Skin of body (tissue), 2 donors: ENCODE measurements around the gene EPGN. TPM values are rescaled to one million over a fixed set of nuclear protein-coding genes. Genes with fewer than 3 reads are reported as not detected.

Experiments used
- DNase-seq: peaks from one replicate; lab custom pipeline; 2025; lab: John Stamatoyannopoulos, UW
- total RNA-seq: library from RNA; depleted of rRNA; stranded (reverse); fragments of >200 nt; gene quantifications from one replicate; pipeline ENCODE4 v1.2.3, GENCODE V29; 2014

EPGN gene
- total RNA-seq, 1 donor from 2014 or later, result 29.6 TPM

DNA sequence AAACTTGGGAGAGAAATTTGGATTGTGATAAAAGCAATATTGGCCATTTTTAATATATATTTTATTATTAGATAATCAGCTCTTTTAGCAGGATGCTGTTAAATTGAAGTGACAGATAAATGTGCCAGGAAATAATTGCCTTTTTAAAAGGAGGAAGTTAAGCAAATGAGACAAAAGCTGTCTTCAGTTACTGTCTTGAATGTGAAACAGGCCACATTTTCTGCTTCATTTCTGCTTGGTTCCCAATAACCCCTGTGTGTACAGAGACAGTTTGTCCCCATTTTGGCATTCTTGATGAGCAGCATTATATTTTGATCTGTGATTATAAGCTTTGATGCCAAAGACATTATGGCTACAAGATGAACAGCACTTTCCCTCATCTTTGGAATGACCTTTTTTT lies 953 bp downstream of the EPGN start:
- no peak for DNase-seq

GRCh38 chr4:74311696-74312313 lies 3.5 kb downstream of the EPGN start:
- peak; percentile 5 for DNase-seq

- DNase-seq, result no peak
Measured at GRCh38 chr4:74314329-74314728, 6.1 kb downstream of the EPGN start.

GRCh38 chr4:74314944-74315343 lies 6.7 kb downstream of the EPGN start:
- DNase-seq, result no peak

- DNase-seq, result no peak
Measured at GRCh38 chr4:74315376-74315775, 7.1 kb downstream of the EPGN start.

DNA sequence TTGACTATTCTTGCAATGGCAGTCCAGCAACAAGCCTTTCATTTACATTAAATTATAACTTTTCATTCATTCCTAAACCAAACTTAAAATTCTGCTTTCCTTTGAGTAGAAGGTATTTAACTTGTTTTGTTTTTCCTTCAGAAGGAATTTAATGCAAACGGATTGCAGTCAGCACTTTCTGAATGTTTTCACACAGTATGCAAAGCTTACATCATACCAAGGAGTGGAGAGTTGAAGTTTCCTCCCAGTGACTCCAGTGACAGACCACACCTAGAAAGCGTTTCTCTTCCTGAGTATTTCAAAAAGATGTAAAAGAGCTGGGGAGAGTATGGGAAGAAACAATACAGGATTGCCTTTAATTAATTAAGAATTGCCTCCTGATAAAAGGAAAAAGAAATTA lies 8.1 kb downstream of the EPGN start:
- no peak for DNase-seq

GRCh38 chr4:74317616-74318246 lies 9.5 kb downstream of the EPGN start:
- DNase-seq, result peak; percentile 2

DNA sequence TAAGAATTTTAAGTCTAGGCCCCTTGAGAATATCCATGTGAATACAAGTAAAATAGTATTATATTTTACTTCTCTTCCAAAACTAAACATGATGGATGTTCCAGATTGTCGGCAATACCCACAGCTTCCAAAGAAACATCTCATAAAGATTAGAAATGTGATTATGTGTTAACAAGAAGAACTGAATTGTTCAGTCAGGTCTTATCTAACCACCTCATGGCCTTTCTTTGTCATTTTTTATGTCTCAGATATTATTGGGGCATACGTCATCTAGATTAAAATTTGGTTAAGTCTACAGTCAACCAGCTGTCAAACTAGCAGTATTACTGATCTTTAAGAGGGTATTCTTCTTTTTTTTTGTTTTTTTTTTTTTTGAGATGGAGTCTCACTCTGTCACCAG lies 10.0 kb downstream of the EPGN start:
- DNase-seq, result no peak

GRCh38 chr4:74319470-74319869 lies 11.2 kb downstream of the EPGN start:
- DNase-seq, result no peak

DNA sequence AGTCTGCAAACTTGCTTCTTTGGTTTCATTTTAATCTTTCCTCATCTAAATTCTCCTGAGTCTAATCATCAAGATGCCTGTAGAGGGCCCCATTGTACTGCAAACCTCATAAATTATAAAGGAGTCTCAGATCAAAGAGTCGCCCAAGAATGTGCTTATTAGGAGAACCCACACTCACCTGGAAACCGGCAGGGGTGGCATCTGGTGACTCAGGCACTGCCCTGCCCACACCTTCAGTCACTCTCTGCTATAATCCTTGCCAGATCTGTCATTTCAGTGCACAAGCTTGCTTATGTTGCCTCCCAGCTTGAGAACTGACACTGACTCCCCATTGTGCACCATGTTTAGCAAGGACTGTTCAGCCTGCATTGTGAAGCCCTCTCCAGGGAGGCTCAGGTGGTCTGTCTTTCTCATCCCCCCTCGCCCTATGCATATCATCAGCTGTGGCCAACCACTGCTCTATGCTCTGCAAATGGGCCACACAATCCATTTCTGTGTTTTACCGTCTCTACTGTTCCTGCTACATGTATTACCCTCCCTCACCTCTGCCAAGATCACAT lies 12.4 kb downstream of the EPGN start:
- peak; percentile 0 for DNase-seq

GRCh38 chr4:74322301-74322700 lies 14.0 kb downstream of the EPGN start:
- DNase-seq, result no peak

DNA sequence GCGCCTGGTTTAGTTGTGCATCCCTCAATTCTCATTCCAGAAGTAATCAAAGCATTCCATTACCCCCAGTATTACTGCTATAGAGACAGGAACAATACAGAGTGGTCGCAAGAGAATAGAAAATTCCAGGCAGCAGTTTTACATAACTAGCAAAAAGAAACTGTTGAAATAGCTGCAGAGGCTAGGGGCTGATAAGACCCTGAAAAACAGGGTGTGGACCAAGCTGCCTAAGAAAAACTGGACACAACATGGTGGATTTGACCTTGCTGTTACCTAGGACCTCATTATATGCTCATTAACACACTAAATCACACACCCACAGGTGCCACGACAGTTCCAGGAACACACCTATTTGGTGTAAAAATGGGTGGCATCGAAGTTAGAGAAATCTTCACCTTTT lies 15.4 kb downstream of the EPGN start:
- DNase-seq, result no peak

- no peak for DNase-seq
Measured at GRCh38 chr4:74324262-74324661, 16.0 kb downstream of the EPGN start.

- DNase-seq, result no peak
Measured at GRCh38 chr4:74325886-74326285, 17.6 kb downstream of the EPGN start.

DNA sequence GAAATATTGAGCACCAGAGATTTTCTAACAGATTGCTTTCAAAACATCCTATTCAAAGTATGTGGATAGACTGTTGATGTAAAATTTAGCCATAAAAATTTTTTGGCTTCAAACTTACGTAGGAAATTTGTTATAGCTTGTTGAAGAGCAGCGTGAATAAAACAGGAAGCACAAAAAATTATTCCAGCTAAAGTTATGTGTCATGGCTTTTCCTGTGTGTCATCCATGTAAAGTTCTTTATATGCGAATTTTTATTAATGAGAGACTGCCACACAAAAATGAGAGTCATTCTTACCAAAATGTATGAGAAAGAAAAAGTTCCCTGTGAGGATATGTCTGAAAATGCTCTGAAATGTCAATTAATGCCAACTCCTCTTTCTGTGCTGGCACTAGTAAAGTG lies 19.5 kb downstream of the EPGN start:
- DNase-seq, result no peak

DNA sequence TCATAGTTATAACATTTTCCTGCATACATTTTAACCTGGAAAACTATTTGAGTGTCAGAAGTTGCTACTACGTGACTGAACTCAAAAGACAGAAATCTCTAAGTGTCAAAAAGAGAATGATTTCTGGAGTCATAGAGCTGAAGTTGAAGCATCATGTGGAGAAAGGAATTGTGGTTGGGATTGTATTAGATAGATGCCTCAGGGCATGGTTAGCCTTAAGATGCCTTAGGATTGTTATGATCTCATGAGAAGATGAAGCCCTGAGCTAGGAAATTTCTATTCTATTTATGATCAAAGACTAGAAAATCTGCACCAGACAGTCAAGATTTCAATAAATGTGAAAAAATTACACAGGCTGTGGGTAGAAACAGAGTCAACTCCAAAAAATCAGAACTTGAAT lies 20.2 kb downstream of the EPGN start:
- DNase-seq, result no peak

GRCh38 chr4:74329307-74329706 lies 21.0 kb downstream of the EPGN start:
- no peak for DNase-seq

DNA sequence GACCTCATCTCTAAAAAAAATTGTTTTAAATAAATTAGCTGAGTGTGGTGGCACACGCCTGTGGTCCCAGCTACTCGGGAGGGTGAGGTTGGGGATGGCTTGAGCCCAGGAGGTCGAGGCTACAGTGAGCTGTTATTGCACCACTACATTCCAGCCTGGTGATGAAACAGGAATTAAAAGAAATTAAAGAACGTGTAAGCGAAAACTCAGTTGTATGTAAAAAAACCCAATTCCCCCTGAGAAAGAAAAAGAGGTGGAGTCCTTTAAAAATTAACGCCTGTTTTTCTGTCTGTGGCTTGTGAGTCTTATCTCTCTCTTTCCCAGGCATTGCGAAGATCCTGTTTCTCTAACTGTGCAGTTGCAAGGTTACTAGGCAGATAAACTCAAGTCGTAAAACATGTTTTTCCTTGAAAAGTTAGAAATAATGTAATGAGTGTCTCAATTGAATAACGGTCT lies 22.1 kb downstream of the EPGN start:
- DNase-seq, result no peak

- no peak for DNase-seq
Measured at GRCh38 chr4:74331252-74331651, 23.0 kb downstream of the EPGN start.

DNA sequence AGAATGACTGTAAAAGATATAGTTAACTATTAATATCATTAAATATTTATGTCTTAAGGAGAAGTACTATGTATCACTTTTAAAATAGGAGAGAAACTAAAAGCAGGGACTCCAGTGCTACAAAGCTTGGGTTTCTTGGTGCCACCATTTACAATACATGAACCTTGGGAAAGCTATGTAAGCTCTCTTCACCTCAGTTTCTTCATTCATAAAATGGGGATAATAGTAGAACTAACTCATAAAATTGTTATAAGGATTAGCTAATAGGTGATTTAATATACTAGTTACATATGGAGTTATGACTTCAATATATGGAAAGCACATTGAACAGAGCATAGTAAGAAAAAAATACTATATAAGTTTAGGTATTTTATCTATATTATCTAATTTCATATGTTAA lies 23.7 kb downstream of the EPGN start:
- no peak for DNase-seq

- DNase-seq, result no peak
Measured at GRCh38 chr4:74334636-74335035, 26.4 kb downstream of the EPGN start.

- DNase-seq, result no peak
Measured at GRCh38 chr4:74335341-74336021, 27.2 kb downstream of the EPGN start.
